Inflammatory macrophage treated with lipopolysaccharide for 1 hour (primary cell): ENCODE results near the gene NCKIPSD.

ENCODE experiments used
- DNase-seq, 2 donors: peaks; one replicate each; pipeline ENCODE4 v3.0.0-alpha.2; 2020 to 2022

Gene NCKIPSD

DNA sequence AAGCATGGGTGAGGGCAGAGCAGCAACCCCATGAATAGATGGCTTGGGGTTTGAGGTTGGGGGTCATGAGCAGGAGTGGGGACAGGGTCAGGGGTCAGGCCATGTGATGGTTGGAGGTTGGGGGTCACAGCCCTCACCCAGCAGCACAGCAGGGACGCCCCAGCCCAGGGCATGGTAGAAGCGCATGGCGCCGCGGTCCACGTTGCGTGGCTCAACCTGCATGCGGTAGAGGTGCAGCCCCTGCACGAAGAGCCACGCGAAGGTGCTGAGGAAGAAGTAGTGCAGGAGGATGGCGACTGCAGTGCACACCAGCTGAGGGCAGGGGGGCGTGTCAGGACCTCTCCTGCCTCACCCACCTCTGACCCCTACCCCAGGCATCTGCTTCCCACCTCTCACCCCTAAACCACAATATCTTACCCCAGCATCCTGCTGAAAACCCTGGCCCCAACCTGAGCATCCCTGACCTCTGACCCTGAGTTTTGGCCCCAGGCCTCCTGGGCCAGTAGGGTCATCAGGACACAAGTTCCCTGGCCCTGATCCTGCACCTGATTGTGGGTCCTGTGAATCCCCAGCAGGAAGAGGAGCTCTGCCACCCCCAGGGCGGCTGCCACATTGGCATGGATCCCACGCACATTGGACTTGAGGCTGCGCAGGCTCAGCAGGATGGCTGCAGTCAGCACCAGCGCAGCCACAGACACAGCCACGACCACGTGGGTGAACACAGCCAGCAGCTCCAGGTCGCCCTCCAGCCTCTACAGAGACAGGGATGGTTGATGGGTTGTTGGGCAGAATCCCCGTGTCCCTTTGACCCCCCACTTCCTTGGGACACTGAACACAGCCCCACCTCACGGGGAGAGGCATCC is 40.6 kb downstream of the NCKIPSD start:
- no peak for DNase-seq

DNA sequence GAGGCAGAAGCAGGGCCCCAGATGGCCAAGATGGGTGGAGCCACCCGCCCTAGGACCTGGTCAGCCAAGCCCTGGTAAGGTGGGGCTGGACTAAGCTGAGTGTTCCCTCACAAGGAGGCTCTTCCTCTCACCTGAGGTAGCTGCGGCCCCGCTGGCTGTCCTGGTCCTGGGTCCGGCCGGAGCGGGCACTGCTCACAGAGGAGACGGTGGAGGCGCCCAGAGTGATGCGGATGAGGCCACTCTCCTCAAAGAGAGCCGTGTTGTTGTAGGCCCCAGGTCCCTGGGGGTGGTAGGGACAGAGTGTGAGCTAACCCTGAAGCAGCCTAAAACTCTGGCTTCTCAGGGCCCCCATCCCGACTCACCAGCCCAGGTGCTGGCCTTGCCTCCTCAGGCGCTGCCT is 43.1 kb downstream of the NCKIPSD start:
- DNase-seq, result no peak

DNA sequence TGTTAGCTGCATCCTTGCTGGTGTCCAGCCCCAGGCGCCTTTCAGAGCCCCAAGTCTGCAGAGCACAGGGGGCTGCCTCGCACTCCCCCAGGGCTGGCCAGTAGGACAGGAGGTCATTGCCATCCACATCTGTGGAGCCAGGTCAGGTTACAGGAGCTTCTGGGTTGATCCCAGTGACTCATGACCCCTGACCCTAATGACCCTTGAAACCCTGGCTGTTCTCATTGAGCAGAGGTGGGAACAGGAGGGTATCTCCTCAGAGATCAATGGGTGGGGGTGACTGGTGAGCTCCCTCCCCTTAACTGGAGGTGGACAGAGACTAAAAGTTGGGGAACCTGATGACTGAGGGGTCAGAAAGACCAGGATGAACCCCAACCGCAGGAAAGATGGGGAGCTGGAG is 44.3 kb downstream of the NCKIPSD start:
- DNase-seq, result no peak

DNA sequence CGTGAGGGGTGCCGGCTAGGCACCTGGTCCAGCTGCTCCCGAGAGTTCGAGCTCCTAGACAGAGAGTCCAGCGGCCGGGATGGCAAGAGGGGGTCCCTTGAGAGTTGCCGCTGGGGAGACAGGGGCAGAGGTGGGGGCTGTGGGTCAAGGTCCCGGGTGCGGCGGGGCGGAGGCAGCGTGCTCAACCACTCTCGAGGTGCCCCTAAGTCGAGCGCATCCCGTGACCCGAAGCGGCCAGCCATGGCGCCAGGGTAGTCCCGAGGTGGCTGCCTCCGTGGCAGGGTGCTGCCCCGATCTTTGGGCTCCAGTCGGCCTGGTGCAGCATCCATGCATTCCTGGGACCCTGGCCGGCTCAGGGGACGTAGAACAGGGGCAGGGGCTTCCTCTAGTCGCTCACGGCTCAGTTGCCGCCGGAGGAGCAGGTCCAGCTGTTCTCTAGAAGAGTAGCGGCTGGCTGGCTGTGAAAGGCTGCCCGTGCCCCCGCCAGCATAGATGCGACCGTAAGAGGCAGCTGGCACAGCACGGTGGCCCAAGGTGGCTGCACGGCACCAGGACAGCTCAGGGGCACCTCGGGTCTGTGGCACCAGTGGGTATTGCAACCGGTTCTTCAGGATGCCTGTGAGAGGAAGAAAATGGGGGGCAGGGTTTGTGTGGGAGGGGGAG is 45.6 kb downstream of the NCKIPSD start:
- no peak for DNase-seq

DNA sequence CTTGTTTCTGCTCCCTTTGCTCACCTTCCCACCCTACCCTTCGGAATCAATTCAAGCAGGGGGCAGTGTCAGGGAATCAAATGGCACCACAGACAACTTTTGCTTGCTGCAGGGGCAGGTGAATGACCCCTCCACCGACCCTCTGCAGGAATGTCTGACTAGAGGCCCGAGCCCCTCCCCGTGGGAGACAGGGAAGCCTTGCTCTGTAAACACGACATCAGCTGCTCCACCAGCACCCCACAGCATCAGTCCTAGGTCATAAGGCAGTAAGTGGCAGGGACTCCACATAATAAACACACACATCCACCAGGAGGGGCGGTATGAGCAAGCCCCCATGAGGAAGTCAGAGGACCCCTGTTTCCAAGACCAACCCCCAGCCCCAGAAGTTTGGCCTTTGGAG is 48.4 kb downstream of the NCKIPSD start:
- DNase-seq, result no peak

DNA sequence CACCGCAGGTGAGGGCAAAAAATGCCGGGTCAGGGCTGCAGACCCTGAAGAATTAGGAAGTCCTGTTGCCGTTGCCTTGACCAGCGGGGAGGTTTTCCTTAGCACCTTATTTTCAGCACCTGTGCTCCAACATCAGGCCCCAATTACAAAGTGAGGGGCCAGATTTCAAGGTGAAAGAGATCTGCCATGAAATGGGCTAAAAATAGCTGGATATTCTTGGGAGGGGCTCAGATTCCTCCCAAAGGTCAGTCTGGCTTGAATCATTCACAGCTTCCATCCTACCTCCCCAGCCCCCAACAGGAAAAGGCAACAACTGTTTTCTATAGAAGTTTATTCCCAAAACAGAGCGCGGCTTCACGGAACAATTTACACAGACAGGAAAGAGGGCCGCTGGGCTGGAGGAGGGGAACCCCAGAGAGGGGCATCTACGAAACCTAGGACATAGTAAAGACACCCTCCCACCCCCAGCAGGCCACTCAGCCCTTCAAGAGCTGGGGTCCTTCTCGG is 49.5 kb downstream of the NCKIPSD start:
- no peak for DNase-seq

DNA sequence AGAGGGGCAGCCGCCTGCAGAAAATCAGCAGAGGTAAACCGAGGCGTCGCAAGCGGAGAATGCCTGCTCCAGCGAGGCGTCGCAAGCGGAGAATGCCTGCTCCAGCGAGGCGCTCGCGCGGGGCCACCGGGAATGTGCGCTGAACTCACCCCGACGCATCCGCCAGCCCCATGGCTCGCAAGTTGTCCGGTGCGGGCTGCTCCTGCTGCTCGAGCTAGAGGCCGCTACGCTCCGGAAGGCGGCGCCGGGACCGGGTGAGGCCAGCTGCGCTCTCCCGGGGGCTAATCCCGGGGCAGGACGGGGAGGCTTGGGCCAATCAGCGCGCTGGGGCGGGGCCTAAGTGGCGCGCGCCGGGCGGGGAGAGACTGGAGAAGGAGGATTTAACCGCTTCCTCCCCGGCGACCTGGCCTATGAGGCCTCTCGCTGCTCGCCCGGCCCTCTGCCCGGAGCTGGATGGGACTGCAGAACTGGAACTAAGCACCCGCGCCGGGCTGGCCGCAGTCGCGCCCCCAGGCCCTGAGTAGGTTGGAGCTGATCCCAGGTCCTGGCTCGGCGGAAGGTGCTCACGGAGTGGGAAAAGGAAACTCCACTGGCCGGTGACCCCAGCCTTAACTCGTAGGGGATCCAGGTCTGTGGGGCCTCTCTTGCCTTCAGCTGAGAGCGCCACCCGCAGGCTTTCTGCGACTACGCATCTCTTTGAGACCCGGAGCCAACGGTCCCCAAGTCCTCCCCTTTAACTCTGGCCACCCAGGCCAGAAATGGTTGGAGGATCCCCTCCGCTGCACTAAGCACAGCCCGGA is 50.3 kb downstream of the NCKIPSD start, which contains the start of gene SLC26A6:
Gene SLC26A6, minus strand, starts transcription at position 240 of the 800 bp plus-strand sequence. Its CDS starts 68 bp downstream, at position 172.
- DNase-seq, result peak; percentile 93 to 98

DNA sequence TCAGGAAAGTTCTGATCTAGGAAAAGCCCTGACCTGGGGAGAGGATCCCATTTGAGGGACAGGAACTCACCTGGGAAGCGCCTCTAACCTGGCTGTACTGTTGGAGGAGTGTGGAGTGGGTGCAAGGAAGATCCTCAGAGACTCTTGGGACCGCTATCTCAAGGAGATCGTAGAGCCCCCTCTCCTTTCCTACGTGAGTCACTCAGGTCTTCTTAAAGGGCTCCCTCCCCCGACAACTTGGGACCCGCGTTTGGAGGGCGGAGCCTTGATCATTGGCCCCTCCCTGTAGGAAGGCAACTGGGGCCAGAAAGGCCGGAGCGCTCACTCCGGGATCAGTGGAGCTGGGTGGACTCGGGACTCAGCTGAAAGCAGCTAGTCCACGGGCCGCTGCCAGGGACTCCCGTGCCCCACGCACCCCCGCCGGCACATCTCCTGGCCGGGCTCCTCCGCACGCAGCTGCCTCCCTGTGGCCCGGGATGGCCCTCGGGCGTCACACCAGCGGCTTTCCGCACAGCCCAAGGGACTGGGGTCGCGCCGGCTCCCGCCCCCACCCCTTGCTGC is 51.0 kb downstream of the NCKIPSD start:
- DNase-seq, result peak; percentile 13 to 29

DNA sequence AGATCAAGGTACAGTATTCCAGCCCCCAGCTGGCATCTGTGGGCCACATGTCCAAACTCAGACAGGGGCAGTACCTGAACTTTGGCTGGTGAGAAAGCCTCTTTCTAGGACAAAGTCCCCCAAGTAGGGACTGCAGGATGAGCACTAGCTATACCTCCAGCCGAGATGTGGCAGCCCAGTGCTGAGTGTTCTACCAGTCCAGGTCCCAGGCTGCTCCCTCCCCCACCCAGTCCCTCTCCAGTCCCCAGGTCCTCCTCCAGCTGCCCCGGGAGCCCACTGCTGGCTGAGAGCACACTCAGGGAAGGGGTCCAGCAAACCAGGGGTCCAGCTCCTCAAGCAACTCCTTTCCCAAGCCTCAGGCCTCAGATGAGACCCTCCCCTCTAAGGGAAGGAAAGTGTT is 52.0 kb downstream of the NCKIPSD start:
- DNase-seq, result no peak

DNA sequence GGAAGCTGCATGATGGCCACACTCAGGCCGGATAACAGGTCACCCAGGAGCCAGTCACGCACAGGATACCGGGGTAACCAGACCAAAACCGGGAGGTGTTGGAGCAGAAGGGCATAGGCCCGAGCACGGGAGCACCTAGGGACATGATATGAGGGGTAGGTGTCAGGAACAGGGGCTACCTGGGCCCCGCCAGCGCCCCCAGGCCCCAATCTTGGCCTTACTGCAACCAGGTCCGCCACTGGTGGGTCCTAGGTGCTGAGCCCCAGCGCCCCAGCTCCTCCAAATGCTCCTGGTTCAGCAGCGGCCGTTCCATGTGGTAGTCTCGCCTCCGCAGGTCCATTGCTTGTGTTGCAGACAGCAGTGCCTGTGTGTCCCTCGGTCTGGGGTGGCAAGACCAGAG is 52.5 kb downstream of the NCKIPSD start:
- DNase-seq, result no peak

DNA sequence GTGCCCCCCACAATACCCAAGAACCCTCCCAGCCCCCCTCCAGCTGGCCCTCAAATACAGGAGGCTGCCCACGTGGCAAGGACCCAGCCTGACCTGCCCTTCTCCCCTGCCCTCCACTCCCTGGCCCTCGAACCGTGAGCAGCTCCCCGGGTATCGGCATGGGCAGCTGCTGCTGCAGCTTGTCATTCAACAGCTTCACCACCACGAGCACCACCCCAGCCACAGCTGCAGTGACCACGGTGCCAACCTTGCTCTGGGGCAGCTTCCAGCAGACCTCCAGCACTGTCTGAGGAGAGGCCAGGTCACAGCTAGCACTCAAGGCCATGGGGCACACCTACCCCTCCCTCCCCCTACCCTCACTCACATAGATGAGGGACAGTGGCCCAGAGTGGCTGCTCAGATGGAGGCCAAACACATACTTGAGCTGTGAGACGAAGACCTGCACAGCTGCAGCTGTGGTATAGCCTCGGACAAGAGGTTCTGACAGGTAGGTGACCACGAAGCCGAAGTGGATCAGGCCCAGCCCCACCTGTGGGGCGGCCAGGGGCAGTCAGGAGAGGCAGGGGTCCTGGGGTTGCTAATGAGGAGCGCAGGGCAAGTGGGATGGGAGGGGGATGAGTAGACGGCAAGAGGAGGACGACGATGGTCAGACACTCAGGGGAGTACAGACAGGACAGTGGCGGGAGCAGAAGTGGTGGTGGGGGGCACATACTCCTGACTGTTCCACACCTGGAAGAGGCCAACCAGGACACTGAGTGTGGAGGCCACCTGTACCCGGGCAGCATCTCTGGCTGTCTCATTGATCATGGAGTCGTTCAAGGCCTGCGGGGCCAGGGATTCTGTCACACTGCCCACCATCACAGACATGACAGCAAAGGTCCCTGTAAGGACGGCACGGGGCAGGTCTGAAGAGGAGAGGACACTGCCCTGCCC is 53.9 kb downstream of the NCKIPSD start:
- DNase-seq, result no peak

DNA sequence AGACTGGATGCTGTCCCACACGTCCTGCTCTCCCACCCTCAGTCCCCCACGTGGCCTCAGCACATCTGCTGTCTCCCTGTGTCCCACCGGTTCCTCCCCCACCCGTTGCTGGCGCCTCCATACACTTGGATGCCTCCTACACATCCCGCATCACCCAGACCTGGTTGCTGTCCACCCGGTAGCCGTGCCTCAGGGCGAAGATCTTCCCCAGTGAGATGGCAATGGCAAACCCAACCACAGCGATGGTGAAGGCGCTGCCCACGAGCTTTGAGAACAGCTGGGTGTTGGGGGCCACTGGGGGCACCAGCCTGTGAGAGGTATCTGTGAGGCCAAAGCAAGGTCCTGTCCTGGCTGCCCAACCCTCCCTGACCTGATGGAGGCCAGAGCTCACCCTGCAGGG is 54.9 kb downstream of the NCKIPSD start:
- DNase-seq, result no peak

DNA sequence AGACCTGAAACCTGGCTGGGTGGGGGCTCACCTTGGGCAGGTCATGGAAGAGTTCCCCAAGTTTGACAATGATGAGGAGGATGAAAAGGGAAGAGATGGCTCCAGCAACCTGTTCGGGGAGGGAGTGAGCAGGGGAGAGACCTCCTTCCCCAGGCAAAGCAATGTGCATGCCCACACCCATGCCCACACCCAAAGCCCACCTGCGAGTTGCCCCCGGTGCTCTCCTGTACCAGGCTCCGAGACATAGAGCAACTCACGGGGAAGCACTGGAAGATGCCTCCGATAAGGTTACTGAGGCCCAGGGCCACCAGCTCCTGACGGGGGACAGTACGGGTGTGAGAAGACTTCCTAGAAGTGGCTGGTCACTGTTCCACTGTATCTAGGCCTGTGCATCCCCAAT is 55.3 kb downstream of the NCKIPSD start:
- DNase-seq, result no peak

DNA sequence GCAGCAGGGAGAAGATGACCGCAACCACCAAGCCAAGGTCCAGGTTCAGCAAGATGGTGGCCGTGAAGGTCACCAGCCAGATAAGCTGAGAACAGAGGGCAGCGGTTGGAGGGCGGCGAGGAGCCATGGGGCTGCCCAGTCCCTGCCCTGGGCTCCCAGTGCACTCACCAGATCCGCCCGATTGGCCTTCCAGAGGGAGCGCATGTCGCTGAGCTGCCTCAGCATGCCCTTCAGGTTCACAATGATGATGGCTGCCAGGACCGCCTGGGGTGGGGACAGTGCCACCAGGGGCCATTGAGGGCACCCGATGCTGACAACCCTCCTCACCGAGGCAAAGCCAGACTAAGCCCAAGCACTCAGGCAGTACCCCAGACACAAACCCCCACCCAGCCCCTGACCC is 55.8 kb downstream of the NCKIPSD start:
- DNase-seq, result no peak

DNA sequence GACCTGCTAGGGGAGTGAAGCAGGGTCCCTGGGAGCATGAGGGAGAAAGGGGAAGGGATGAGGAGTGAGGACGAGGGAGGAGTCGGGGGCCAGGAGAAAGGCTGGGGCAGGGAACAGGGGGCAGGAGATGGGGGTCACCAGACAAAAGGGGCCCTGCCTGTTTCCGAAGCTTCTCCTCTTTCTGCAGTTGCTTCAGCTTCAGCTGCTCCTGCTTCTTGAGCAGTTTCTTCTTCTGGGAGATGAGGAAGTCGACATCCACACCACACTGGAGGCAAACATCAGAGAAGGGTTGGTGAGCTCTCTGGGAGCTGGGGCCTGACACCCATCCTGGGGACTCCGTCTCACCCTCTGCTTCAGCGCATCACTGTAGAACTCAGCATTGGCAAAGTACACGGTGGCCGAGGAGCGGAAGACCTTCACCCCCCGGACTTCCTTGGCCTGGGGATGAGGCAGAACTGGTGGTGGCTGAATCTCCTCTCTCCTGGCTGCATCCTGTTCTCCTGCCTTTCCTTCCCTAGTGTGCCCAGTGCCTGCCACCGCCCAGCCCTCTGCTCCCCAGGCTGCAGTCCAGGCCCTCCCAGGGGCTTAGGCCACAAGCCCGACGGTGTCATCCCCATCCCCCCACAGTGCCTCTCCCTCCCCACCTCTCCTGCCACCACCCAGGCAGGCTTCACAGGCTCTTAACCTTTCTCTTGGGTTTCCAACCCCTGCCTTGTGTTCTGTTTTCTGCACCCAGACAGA is 57.3 kb downstream of the NCKIPSD start:
- DNase-seq, result no peak

DNA sequence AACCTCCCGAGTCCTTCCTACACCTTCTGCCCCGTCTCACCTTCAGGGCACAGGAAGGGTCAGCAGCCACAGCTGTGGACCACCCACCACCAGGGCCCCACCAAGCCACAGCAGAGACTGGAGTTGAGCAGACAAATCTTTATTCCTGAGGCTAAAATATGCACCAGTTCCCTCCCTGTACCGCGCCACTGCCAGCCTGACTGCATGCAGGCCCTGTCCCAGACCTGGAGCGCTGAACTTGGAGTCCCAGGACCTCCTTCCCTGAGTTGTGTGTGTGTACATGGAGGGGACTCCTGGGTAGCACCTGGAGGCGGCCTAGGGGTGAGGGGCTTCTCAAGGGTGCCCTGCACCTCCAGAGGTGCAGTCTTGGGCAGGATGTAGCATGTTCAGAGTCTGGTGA is 60.1 kb downstream of the NCKIPSD start:
- no peak for DNase-seq

DNA sequence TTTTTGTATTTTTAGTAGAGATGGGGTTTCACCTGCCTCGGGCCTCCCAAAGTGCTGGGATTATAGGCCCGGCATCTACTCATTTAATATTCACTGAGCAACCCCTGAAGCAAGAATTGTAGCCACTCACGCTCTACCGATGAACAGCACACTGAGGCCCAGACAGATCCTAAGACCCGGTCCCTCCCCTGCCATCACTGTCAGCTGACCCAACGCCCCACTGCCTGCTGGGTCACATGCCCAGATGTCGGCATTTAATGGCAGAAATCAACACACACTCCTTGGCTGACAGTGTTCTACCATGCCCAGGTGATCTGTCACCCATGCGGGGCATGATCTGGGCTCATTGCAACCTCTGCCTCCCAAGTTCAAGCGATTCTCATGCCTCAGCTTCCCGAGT is 60.9 kb downstream of the NCKIPSD start:
- DNase-seq, result no peak

DNA sequence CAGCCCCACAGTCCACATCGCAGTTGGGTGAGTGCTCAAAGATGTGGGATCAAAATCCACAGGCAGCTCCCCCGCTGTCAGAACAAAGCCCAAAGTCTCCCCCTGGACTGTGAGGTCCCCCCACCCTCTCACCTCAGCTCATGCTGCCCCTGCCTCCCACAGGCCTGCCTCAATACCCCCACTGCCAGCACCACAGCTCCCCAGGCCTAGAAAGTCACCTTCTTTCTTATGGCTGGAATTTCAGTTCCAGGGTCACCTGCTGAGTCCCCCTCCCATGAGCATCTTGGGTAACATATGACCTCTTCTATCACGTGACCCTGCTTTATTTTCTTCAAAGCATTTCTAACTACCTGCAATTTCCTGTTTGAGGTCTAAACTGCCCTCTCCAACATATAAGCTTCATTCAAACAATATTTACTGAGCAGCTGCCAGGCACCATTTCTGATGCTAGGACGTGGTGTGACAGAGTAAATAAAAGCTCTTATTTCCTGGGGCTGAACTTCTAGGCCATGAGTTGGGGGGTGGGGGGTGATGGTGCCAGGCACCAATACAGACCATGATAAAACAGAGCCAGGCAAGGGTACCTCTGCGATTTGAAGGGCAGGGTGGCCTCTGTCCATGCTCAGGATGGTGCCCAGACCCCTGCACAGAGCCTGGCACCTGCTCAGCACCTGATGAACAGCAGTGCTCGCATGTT is 61.7 kb downstream of the NCKIPSD start:
- no peak for DNase-seq
